ENCODE measurements around the gene C5AR2. TPM values are rescaled to one million over a fixed set of nuclear protein-coding genes. Genes with fewer than 3 reads are reported as not detected.
"Not testable (repeated sequence)": the region's sequence is repeated elsewhere in the genome, so short reads cannot be mapped to it uniquely, and the experiment has no call there.

C5AR2 gene
- polyA plus RNA-seq, 4 donors: 0.20 to 0.64 (median 0.34) TPM

- no peak for DNase-seq (ENCODE audit: low read depth in 4 of 4, low spot score in 3 of 4)
Observed at GRCh38 chr19:47381653-47382279, 49.8 kb downstream of the C5AR2 start.

DNA sequence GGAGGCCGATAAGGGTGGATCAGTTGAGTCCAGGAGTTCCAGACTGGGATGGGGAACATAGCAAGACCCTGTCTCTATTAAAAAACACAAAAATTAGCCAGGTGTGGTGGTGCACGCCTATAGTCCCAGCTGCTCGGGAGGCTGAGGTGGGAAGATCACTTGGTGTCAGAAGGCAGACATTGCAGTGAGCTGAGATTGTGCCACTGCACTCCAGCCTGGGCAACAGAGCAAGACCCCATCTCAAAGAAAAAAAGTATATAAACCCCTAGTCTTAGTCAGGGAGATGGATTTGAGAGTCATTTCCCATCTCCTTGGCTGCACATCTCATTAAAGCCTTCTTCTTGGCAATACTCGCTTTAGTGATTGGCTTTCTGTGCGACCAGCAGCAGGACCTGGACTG lies 51.9 kb downstream of the C5AR2 start:
- not testable (repeated sequence) for DNase-seq (ENCODE audit: low read depth in 4 of 4, low spot score in 3 of 4)

- DNase-seq (ENCODE audit: low read depth in 4 of 4, low spot score in 3 of 4): not testable (repeated sequence)
Observed at GRCh38 chr19:47384533-47384932, 52.6 kb downstream of the C5AR2 start.

DNA sequence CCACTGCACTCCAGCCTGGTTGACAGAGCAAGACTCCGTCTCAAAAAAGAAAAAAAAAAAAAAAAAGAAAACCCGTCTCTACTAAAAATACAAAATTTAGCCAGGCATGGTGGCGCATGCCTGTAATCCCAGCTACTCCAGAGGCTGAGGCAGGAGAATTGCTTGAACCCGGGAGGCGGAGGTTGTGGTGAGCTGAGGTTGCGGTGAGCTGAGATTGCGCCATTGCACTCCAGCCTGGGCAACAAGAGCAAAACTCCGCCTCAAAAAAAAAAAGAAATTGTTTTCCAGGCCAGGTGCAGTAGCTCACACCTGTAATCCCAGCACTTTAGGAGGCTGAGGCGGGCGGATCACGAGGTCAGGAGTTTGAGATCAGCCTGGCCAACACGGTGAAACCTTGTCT lies 54.6 kb downstream of the C5AR2 start:
- not testable (repeated sequence) for DNase-seq (ENCODE audit: low read depth in 4 of 4, low spot score in 3 of 4)

DNA sequence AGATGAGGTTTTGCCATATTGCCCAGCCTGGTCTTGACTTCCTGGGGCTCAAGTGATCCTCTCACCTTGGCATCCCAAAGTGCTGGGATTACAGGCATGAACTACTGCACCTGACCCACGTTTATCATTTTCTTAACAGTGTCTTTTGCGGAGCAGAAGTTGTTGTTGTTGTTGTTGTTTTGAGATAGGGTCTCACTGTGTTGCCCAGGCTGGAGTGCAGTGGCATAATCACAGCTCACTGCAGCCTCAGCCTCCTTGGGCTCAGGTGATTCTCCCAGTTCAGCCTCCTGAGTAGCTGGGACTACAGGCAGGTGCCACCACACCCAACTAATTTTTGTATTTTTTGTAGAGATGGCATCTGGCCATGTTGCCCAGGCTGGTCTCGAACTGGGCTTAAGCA lies 55.6 kb downstream of the C5AR2 start:
- DNase-seq (ENCODE audit: low read depth in 4 of 4, low spot score in 3 of 4): not testable (repeated sequence)

DNA sequence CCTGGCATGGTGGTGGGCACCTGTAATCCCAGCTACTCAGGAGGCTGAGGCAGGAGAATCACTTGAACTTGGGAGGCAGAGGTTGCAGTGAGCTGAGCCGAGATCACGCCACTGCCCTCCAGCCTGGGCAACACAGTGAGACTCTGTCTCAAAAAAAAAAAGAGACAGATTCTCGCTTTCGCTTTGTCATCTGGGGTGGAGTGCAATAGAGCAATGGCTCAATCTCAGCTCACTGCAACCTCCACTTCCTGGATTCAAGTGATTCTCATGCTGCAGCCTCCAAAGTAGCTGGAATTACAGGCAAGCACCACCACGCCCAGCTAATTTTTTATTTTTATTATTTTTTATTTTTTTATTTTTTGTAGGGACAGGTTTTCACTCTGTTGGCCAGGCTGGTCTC lies 56.7 kb downstream of the C5AR2 start:
- DNase-seq (ENCODE audit: low read depth in 4 of 4, low spot score in 3 of 4): not testable (repeated sequence)

DNA sequence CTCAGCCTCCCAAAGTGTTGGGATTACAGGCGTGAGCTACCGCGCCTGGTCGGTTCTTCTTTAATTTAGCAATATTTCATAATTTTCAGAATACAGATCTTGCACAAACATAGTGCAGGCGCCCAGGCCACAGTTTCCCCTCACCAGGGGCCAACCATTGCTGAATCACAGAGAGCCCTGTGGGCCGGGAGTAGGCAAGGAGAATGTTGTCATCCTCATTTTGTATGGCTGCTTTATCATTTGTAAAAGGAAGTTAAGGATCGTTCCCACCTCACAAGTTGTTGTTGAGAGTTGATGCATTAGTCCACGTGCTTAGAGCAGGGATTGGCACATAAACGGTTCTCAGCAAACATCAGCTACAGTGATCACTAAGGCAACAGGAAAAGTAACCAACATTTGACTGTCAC lies 57.2 kb downstream of the C5AR2 start:
- DNase-seq (ENCODE audit: low read depth in 4 of 4, low spot score in 3 of 4): no peak

DNA sequence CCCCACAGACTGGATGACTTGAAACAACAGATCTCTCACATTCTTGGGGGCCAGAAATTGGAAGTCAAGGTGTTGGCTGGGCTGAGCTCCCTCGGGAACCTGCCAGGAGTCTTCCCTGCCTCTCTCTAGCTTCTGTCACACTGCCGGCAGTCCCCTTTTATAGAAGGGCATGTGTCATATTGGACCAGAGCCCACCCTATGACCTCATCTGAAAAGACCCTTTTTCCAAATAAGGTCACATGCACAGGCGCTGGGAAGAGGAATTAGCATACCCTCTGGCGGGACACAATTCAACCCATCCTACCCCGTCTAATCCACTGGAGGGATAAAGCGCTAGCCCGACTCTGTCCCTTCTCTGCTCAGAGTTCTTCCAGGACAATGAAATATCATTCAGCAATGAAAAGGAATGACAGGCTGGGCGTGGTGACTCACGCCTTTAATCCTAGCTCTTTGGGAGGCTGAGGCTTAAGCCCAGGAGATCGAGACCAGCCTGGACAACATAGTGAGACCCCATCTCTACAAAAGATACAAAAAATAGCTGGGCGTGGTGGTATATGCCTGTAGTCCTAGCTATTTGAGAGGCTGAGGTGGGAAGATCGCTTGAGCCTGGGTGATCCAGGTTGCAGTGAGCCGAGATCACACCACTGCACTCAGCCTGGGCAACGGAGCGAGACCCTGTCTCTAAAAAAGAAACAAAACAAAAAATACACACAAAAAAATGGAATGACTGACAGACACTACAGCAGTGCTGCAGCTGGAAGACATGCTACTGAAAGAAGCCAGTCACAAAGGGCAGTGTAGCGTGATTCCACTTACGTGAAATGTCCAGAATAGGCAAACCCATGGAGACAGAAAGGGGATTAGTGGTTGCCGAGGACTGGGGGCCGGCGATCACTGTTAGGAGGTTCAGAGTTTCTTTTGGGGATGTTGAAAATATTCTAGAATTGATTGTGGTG lies 58.8 kb downstream of the C5AR2 start:
- DNase-seq (ENCODE audit: low read depth in 4 of 4, low spot score in 3 of 4): no peak

DNA sequence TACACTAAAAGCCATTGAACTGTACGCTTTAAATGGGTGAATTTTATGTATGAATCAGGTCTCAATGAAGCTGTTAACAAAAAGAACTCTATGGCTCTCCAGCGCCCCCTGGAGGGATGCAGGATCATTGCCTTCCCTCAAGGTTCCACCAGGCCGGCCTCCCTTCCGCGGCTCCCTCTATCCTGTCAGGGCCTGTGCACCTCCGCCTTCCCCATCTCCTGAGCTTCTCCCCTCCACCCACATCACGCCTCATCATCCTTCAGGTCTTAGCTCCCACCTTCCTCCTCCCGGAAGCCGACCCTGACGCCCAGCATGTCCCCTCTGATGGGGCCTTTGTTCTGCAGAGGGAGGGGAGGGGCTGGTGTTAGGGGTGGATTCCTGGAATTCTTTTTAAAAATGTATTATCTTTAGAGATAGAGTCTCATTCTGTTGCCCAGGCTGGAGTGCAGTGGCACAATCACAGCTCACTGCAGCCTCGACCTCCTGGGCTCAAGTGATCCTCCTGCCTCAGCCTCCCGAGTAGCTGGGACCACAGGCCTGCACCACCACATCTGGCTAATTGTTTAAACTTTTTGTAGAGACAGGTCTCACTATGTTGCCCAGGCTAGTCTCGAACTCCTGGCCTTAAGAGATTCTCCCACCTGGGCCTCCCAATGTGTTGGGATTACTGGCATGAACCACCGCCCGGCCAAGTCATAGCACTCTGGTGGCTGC lies 59.7 kb downstream of the C5AR2 start:
- DNase-seq (ENCODE audit: low read depth in 4 of 4, low spot score in 3 of 4): peak in 2 of 4 donors; percentile 20 to 33

Other genes with a start within 250 kb of the C5AR2 start
- 10 to 100 TPM; 29.9 to 42.0 (median 35.5) TPM for gene ZC3H4, start 218.4 kb upstream of the C5AR2 start, polyA plus RNA-seq (ENCODE audit: insufficient read length in 4 of 4)
- gene SAE1, start 201.3 kb upstream of the C5AR2 start, polyA plus RNA-seq (ENCODE audit: insufficient read length in 4 of 4): 100 to 1,000 TPM; 105 to 132 (median 121) TPM
- gene BBC3, start 101.0 kb upstream of the C5AR2 start, polyA plus RNA-seq (ENCODE audit: insufficient read length in 4 of 4): 1 to 10 TPM; 1.7 to 3.7 (median 2.6) TPM
- 10 to 100 TPM; 20.9 to 32.2 (median 23.7) TPM for gene CCDC9, start 75.7 kb upstream of the C5AR2 start, polyA plus RNA-seq (ENCODE audit: insufficient read length in 4 of 4)
- gene INAFM1, start 57.3 kb upstream of the C5AR2 start, polyA plus RNA-seq (ENCODE audit: insufficient read length in 4 of 4): 10 to 100 TPM in 2 of 4 donors, 1 to 10 TPM in 2; 5.6 to 11.4 (median 8.9) TPM
- 1 to 10 TPM; 3.8 to 8.1 (median 6.7) TPM for gene C5AR1, start 22.3 kb upstream of the C5AR2 start, polyA plus RNA-seq (ENCODE audit: insufficient read length in 4 of 4)
- gene DHX34, start 17.1 kb downstream of the C5AR2 start, polyA plus RNA-seq (ENCODE audit: insufficient read length in 4 of 4): 10 to 100 TPM in 3 of 4 donors, 1 to 10 TPM in 1; 9.8 to 19.8 (median 11.4) TPM
- gene MEIS3, start 87.4 kb downstream of the C5AR2 start, polyA plus RNA-seq (ENCODE audit: insufficient read length in 4 of 4): 10 to 100 TPM; 19.9 to 43.5 (median 28.2) TPM
- gene SLC8A2, start 139.7 kb downstream of the C5AR2 start, polyA plus RNA-seq (ENCODE audit: insufficient read length in 4 of 4): under 1 TPM; 0.17 to 0.44 (median 0.29) TPM
- gene KPTN, start 152.0 kb downstream of the C5AR2 start, polyA plus RNA-seq (ENCODE audit: insufficient read length in 4 of 4): 10 to 100 TPM in 2 of 4 donors, 1 to 10 TPM in 2; 8.8 to 18.5 (median 10.4) TPM
- 100 to 1,000 TPM in 3 of 4 donors, 10 to 100 TPM in 1; 91.6 to 163 (median 154) TPM for gene NAPA, start 182.9 kb downstream of the C5AR2 start, polyA plus RNA-seq (ENCODE audit: insufficient read length in 4 of 4)
- under 1 TPM; 0.19 to 0.50 (median 0.29) TPM for gene ZNF541, start 241.0 kb downstream of the C5AR2 start, polyA plus RNA-seq (ENCODE audit: insufficient read length in 4 of 4)